ENCODE results near the gene ASAP2.

Gene ASAP2

GRCh38 chr2:9269295-9269694 lies 62.7 kb downstream of the ASAP2 start:
- no peak for TF ChIP-seq CTCF (IDR thresholded peaks at IDR 0.05; ENCODE audit: low read depth, low read length)
- H3K4me3 ChIP-seq (ENCODE audit: low read depth, low read length), result no peak overlapping the region

GRCh38 chr2:9269695-9270360 lies 63.2 kb downstream of the ASAP2 start:
- H3K4me3 ChIP-seq (ENCODE audit: low read depth, low read length), result no peak overlapping the region
- no peak for TF ChIP-seq CTCF (IDR thresholded peaks at IDR 0.05; ENCODE audit: low read depth, low read length)

GRCh38 chr2:9271091-9271490 lies 64.5 kb downstream of the ASAP2 start:
- no peak for TF ChIP-seq CTCF (IDR thresholded peaks at IDR 0.05; ENCODE audit: low read depth, low read length)
- no peak overlapping the region for H3K4me3 ChIP-seq (ENCODE audit: low read depth, low read length)

GRCh38 chr2:9271691-9272090 lies 65.1 kb downstream of the ASAP2 start:
- no peak for TF ChIP-seq CTCF (IDR thresholded peaks at IDR 0.05; ENCODE audit: low read depth, low read length)
- no peak overlapping the region for H3K4me3 ChIP-seq (ENCODE audit: low read depth, low read length)

- TF ChIP-seq CTCF (IDR thresholded peaks at IDR 0.05; ENCODE audit: low read depth, low read length), result no peak
- H3K4me3 ChIP-seq (ENCODE audit: low read depth, low read length), result no peak overlapping the region
These were observed 67.0 kb downstream of the ASAP2 start for GRCh38 chr2:9273486-9274130.

DNA sequence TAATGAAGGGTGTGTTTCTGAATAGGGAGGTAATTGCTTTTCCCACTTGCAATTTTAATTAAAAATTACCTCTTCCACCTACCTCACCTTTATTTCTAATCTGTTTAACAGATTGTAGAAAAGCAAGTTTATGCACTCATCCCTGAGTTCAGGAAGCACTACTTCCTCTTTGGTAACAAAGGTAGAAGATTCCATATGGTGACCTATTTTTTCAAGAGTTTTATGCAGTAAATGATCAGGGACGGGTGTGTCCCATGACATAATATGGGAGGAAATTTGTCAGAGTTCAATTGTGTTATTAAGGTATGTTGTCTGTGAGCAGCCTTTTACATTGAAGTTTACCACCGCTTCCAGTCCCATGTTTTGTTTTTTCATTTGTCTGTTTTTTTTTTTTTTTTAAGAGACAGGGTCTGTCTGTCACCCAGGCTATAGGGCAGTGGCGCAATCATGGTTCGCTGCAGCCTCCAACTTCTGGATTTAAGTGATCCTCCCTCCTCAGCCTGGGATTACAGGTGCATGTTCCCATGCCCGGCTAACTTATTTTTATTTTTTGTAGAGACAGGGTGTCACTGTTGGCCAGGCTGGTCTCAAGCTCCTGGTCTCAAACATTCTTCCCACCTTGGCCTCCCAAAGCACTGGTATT lies 68.2 kb downstream of the ASAP2 start:
- H3K4me3 ChIP-seq (ENCODE audit: low read depth, low read length), result no peak overlapping the region
- no peak for TF ChIP-seq CTCF (IDR thresholded peaks at IDR 0.05; ENCODE audit: low read depth, low read length)

DNA sequence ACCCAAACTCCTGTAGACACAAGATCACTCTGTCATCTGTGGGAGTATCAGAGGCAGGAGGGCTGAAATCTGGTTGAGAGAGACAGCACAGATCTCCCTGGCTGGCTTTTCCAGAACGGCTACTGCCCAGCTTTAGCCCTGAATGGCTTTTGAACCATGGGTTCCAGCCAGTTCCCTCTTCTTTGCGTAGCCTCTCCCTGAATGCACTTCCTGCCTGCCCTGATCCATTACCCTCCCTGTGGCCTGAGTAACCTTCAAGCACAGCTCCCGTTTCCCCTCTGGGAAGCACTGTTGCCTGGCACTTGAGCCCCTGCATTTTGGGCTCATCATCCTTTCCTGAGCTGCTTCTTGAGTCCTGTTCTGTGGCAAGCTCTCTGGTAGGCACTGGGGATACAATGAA lies 68.8 kb downstream of the ASAP2 start:
- H3K4me3 ChIP-seq (ENCODE audit: low read depth, low read length), result no peak overlapping the region
- TF ChIP-seq CTCF (IDR thresholded peaks at IDR 0.05; ENCODE audit: low read depth, low read length), result no peak

All from WI38 (cell line).